ENCODE measurements around the gene DAPK3. TPM values are rescaled to one million over a fixed set of nuclear protein-coding genes. Genes with fewer than 3 reads are reported as not detected.
"Not testable (repeated sequence)": the region's sequence is repeated elsewhere in the genome, so short reads cannot be mapped to it uniquely, and the experiment has no call there.

The DAPK3 gene
- total RNA-seq, 1 experiment from 2014 or later: 38.1 TPM

DNA sequence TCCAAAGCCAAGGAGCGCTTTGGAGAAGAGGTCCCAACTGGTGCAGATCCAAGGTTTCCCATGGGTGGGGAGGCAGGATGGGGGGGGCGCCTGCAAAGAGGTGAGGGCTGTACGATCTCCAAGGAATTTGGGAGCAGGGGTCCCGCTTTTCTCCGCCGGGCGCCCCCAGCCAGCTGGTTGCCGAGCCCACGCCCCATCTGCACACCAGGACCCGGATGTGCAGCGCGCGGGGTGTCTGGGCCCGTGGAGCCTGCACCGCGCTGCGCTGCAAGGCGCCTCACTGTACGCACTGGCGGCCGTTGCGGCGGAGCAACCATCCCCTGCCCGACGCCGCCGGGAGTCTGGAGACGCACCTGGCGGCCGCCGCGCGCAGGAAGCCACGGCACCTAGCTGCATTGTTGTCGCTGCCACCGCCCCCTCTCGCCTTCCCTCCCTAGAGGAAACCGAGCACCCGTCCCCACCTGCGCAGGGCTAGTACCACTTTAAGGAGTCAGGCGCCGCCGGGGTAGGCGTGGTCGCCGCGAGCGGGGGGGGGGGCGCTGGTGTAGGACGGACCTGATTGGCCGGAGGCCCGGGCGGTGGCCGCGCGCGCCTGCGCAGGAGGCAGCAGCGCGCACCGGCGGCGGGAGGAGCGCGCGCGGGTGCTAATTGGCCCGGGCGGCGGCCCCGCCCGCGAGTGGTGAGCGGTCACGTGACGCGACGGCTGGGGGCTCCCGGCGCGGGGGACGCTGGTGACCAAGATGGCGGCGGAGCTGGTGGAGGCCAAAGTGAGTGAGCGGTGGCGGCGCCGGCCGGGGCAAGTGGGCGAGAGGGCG is 36.3 kb upstream of the DAPK3 start, which contains the start of gene PIAS4:
PIAS4 (plus strand) TSS at position 716 of the 815 bp plus-strand sequence; CDS start at position 741, 25 bp downstream.
- intact Hi-C loops (cut with micrococcal nuclease; ENCODE audit: unreplicated experiment): no loop called here
- TF ChIP-seq EZH2 (IDR thresholded peaks at IDR 0.05; ENCODE audit: low read depth): no peak
- TF ChIP-seq CTCF (conservative IDR thresholded peaks at IDR 0.05): no peak
- Histone ChIP-seq H3K27me3 (ENCODE audit: insufficient read depth, low read depth) (no peaks in the 10 kb centered on the region), H3K79me2 (ENCODE audit: low read depth) (peaks cover 21% of the 10 kb centered on the region), H3K4me2 (peak within 1 kb of the TSS; percentile 89), H3K4me1 (replicated peaks; ENCODE audit: insufficient read depth) (no peaks in the 10 kb centered on the region), H3K27ac (no peak within 1 kb of the TSS), H3K4me3 (peak within 1 kb of the TSS; percentile 90), H2AFZ (peak within 1 kb of the TSS; percentile 79), H3K36me3 (ENCODE audit: low read depth) (no peaks in the 10 kb centered on the region), H3K9me2 (ENCODE audit: insufficient read depth) (no peaks in the 10 kb centered on the region), H3F3A (ENCODE audit: insufficient read depth, low read depth) (no peaks in the 10 kb centered on the region), H3K9me3 (ENCODE audit: insufficient read depth, low read depth) (no peaks in the 10 kb centered on the region), H4K20me1 (ENCODE audit: insufficient read depth) (no peaks in the 10 kb centered on the region)
- no TSS peak for BruUV-seq (replicated peaks)
- CTCF ChIA-PET: interaction anchor here (0.5 to 0.7 kb wide), 3 partner anchors 19 to 134 kb away, joined by 3 to 7 read pairs (median 5); no protein-coding TSS in a partner anchor
- peak; percentile 72 to 91 for DNase-seq
- POLR2A ChIA-PET (ENCODE audit: unreplicated experiment): interaction anchor here (0.6 kb wide), 1 partner anchor 528 kb away, joined by 4 read pairs; the partner anchor contains the start of gene PLIN5

GRCh38 chr19:4005436-4005835 is 34.5 kb upstream of the DAPK3 start:
- intact Hi-C loops (cut with micrococcal nuclease; ENCODE audit: unreplicated experiment); H3K9me2 ChIP-seq (ENCODE audit: insufficient read depth); DNase-seq; BruUV-seq (replicated peaks); H3K27me3 ChIP-seq (ENCODE audit: insufficient read depth, low read depth); H3K4me2 ChIP-seq; H3F3A ChIP-seq (ENCODE audit: insufficient read depth, low read depth); H3K9me3 ChIP-seq (ENCODE audit: insufficient read depth, low read depth); H3K27ac ChIP-seq; H3K4me3 ChIP-seq; CTCF ChIA-PET; H3K36me3 ChIP-seq (ENCODE audit: low read depth); H4K20me1 ChIP-seq (ENCODE audit: insufficient read depth); H2AFZ ChIP-seq; H3K4me1 ChIP-seq (replicated peaks; ENCODE audit: insufficient read depth): not testable (repeated sequence)
- H3K79me2 ChIP-seq (ENCODE audit: low read depth): peaks cover 21% of the 10 kb centered on the region
- POLR2A ChIA-PET (ENCODE audit: unreplicated experiment): interaction anchor here (0.6 kb wide), 1 partner anchor 9 kb away, joined by 12 read pairs; no protein-coding TSS in a partner anchor

DNA sequence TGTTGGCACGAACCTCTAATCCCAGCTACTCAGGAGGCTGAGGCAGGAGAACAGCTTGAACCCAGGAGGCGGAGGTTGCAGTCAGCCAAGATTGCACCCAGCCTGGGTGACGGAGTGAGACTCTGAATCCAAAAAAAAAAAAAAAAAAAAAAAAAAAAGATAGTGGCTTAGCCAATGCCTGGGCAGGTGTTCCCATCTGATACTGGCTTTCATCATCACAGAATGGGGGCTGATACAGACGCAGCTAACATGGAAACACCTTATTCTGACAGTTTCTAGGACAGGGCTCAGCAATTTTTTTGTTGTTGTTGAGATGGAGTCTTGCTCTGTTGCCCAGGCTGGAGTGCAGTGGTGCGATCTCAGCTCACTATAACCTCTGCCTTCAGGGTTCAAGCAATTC is 29.9 kb upstream of the DAPK3 start:
- H3K79me2 ChIP-seq (ENCODE audit: low read depth); H3K9me3 ChIP-seq (ENCODE audit: insufficient read depth, low read depth); DNase-seq; H3K27ac ChIP-seq; H3K27me3 ChIP-seq (ENCODE audit: insufficient read depth, low read depth); BruUV-seq (replicated peaks); H3F3A ChIP-seq (ENCODE audit: insufficient read depth, low read depth); H3K9me2 ChIP-seq (ENCODE audit: insufficient read depth); POLR2A ChIA-PET (ENCODE audit: unreplicated experiment); H3K36me3 ChIP-seq (ENCODE audit: low read depth); H3K4me2 ChIP-seq; H2AFZ ChIP-seq; H4K20me1 ChIP-seq (ENCODE audit: insufficient read depth); intact Hi-C loops (cut with micrococcal nuclease; ENCODE audit: unreplicated experiment); H3K4me3 ChIP-seq; H3K4me1 ChIP-seq (replicated peaks; ENCODE audit: insufficient read depth): not testable (repeated sequence)
- CTCF ChIA-PET: interaction anchor here (0.7 kb wide), 1 partner anchor 200 kb away, joined by 7 read pairs; no protein-coding TSS in a partner anchor

DNA sequence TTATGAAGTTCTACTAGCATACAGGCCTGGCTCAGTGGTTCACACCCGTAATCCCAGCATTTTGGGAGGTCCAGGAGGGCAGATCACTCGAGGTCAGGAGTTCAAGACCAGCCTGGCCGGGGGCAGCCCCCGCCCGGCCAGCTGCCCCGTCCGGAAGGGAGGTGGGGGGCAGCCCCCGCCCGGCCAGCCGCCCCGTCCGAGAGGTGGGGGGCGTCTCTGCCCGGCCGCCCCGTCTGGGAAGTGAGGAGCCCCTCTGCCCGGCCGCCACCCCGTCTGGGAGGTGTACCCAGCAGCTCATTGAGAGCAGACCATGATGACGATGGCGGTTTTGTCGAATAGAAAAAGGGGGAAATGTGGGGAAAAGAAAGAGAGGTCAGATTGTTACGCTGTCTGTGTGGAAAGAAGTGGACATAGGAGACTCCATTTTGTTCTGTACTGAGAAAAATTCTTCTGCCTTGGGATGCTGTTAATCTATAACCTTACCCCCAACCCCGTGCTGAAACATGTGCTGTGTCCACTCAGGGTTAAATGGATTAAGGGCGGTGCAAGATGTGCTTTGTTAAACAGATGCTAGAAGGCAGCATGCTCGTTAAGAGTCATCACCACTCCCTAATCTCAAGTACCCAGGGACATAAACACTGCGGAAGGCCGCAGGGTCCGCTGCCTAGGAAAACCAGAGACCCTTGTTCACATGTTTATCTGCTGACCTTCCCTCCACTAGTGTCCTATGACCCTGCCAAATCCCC is 27.9 kb upstream of the DAPK3 start:
- H2AFZ ChIP-seq; H3K36me3 ChIP-seq (ENCODE audit: low read depth); H3K4me3 ChIP-seq; H3K27me3 ChIP-seq (ENCODE audit: insufficient read depth, low read depth); H3F3A ChIP-seq (ENCODE audit: insufficient read depth, low read depth); H3K27ac ChIP-seq; DNase-seq; H3K79me2 ChIP-seq (ENCODE audit: low read depth); intact Hi-C loops (cut with micrococcal nuclease; ENCODE audit: unreplicated experiment); H3K9me3 ChIP-seq (ENCODE audit: insufficient read depth, low read depth); BruUV-seq (replicated peaks); H3K4me1 ChIP-seq (replicated peaks; ENCODE audit: insufficient read depth); H3K9me2 ChIP-seq (ENCODE audit: insufficient read depth); H3K4me2 ChIP-seq; CTCF ChIA-PET; H4K20me1 ChIP-seq (ENCODE audit: insufficient read depth): not testable (repeated sequence)
- POLR2A ChIA-PET (ENCODE audit: unreplicated experiment): interaction anchor here (0.7 kb wide), 1 partner anchor 282 kb away, joined by 4 read pairs; no protein-coding TSS in a partner anchor

All from PC-9 (cell line).